Stimulated activated CD8-positive, alpha-beta memory T cell treated with anti-CD3 and anti-CD28 coated beads, Interleukin-7, amount 100 ng/mL, for 24 hours (primary cell): ENCODE results near the gene VEGFA.

Experiments used
- DNase-seq: peaks from one replicate; pipeline ENCODE4 v3.0.0-alpha.2; 2020; ENCODE audit warnings: low read depth

Gene VEGFA

GRCh38 chr6:43772681-43773049, 2.7 kb downstream of the VEGFA start:
- no peak for DNase-seq

GRCh38 chr6:43773050-43773979, 3.3 kb downstream of the VEGFA start:
- peak; percentile 16 for DNase-seq

- DNase-seq, result no peak
Measured at GRCh38 chr6:43773980-43774775, 4.2 kb downstream of the VEGFA start.

- DNase-seq, result no peak
Measured at GRCh38 chr6:43774776-43775534, 4.9 kb downstream of the VEGFA start.

- no peak for DNase-seq
Measured at GRCh38 chr6:43775535-43775885, 5.5 kb downstream of the VEGFA start.

- DNase-seq, result no peak
Measured at GRCh38 chr6:43776115-43776798, 6.2 kb downstream of the VEGFA start.

- DNase-seq, result no peak
Measured at GRCh38 chr6:43776799-43777776, 7.1 kb downstream of the VEGFA start.

- DNase-seq, result no peak
Measured at GRCh38 chr6:43778131-43778855, 8.3 kb downstream of the VEGFA start.

GRCh38 chr6:43778976-43779851, 9.2 kb downstream of the VEGFA start:
- no peak for DNase-seq

- DNase-seq, result no peak
Measured at GRCh38 chr6:43779852-43780236, 9.8 kb downstream of the VEGFA start.

GRCh38 chr6:43780293-43780692, 10.3 kb downstream of the VEGFA start:
- no peak for DNase-seq

- DNase-seq, result no peak
Measured at GRCh38 chr6:43780941-43781928, 11.2 kb downstream of the VEGFA start.

GRCh38 chr6:43781941-43782704, 12.1 kb downstream of the VEGFA start:
- DNase-seq, result no peak

- no peak for DNase-seq
Measured at GRCh38 chr6:43782764-43783513, 12.9 kb downstream of the VEGFA start.

- no peak for DNase-seq
Measured at GRCh38 chr6:43784049-43784855, 14.2 kb downstream of the VEGFA start.
